ENCODE measurements around the gene MYO1G. TPM values are rescaled to one million over a fixed set of nuclear protein-coding genes. Genes with fewer than 3 reads are reported as not detected.

MYO1G gene
- total and polyA plus RNA-seq, 2 donors from 2014 or later: 0.60 to 14.3 TPM

GRCh38 chr7:44944821-44945220 is 34.0 kb downstream of the MYO1G start:
- FAIRE-seq (no peak), DNase-seq (no peak)
- H3K36me3 ChIP-seq (ENCODE audit: control insufficient read depth in 2 of 3, insufficient read depth in 3 of 3, low read length in 3 of 3): no peaks in the 10 kb centered on the region
- no peaks in the 10 kb centered on the region for H3K27me3 ChIP-seq (ENCODE audit: control insufficient read depth, insufficient read depth, low read length)
- H3K4me3 ChIP-seq (ENCODE audit: low read length in 3 of 3): no peak overlapping the region
- no peaks in the 10 kb centered on the region for H3K4me1 ChIP-seq (ENCODE audit: control insufficient read depth in 2 of 3, insufficient read depth in 2 of 3, low read depth in 1 of 3, low read length in 3 of 3)
- no peak overlapping the region for H3K9ac ChIP-seq (ENCODE audit: low read length in 3 of 3)
- no peak for TF ChIP-seq CTCF (IDR thresholded peaks at IDR 0.05; ENCODE audit: borderline replicate concordance, extremely low read depth, insufficient read depth)
- intact Hi-C loops (cut with DNase I): no loop called here
- H3K27ac ChIP-seq (ENCODE audit: low read depth in 2 of 2, low read length in 2 of 2): no peak overlapping the region
- H3K9me3 ChIP-seq (ENCODE audit: control insufficient read depth in 2 of 3, insufficient read depth in 1 of 3, low read length in 3 of 3): no peaks in the 10 kb centered on the region

GRCh38 chr7:44943631-44944030 is 35.2 kb downstream of the MYO1G start:
- no peak overlapping the region for H3K27ac ChIP-seq (ENCODE audit: low read depth in 2 of 2, low read length in 2 of 2)
- intact Hi-C loops (cut with DNase I): no loop called here
- H3K9ac ChIP-seq (ENCODE audit: low read length in 3 of 3): no peak overlapping the region
- FAIRE-seq (no peak), DNase-seq (no peak)
- H3K27me3 ChIP-seq (ENCODE audit: control insufficient read depth, insufficient read depth, low read length): no peaks in the 10 kb centered on the region
- no peaks in the 10 kb centered on the region for H3K36me3 ChIP-seq (ENCODE audit: control insufficient read depth in 2 of 3, insufficient read depth in 3 of 3, low read length in 3 of 3)
- H3K4me1 ChIP-seq (ENCODE audit: control insufficient read depth in 2 of 3, insufficient read depth in 2 of 3, low read depth in 1 of 3, low read length in 3 of 3): no peaks in the 10 kb centered on the region
- H3K9me3 ChIP-seq (ENCODE audit: control insufficient read depth in 2 of 3, insufficient read depth in 1 of 3, low read length in 3 of 3): no peaks in the 10 kb centered on the region
- TF ChIP-seq CTCF (IDR thresholded peaks at IDR 0.05; ENCODE audit: borderline replicate concordance, extremely low read depth, insufficient read depth): no peak
- H3K4me3 ChIP-seq (ENCODE audit: low read length in 3 of 3): no peak overlapping the region

- FAIRE-seq (no peak), DNase-seq (no peak)
- intact Hi-C loops (cut with DNase I): no loop called here
These were observed 41.4 kb downstream of the MYO1G start for GRCh38 chr7:44937426-44937825.

More at GRCh38 chr7:44937426-44937825, 41.4 kb downstream of the MYO1G start:
- no peak overlapping the region for H3K9ac ChIP-seq (ENCODE audit: low read length in 3 of 3)
- no peak overlapping the region for H3K4me3 ChIP-seq (ENCODE audit: low read length in 3 of 3)
- no peaks in the 10 kb centered on the region for H3K27me3 ChIP-seq (ENCODE audit: control insufficient read depth, insufficient read depth, low read length)
- no peaks in the 10 kb centered on the region for H3K36me3 ChIP-seq (ENCODE audit: control insufficient read depth in 2 of 3, insufficient read depth in 3 of 3, low read length in 3 of 3)
- H3K27ac ChIP-seq (ENCODE audit: low read depth in 2 of 2, low read length in 2 of 2): no peak overlapping the region
- H3K9me3 ChIP-seq (ENCODE audit: control insufficient read depth in 2 of 3, insufficient read depth in 1 of 3, low read length in 3 of 3): no peaks in the 10 kb centered on the region
- no peaks in the 10 kb centered on the region for H3K4me1 ChIP-seq (ENCODE audit: control insufficient read depth in 2 of 3, insufficient read depth in 2 of 3, low read depth in 1 of 3, low read length in 3 of 3)
- TF ChIP-seq CTCF (IDR thresholded peaks at IDR 0.05; ENCODE audit: borderline replicate concordance, extremely low read depth, insufficient read depth): no peak
